GM18868 (cell line): ENCODE results near the gene ALOX5.
"Not testable (repeated sequence)": the region's sequence is repeated elsewhere in the genome, so short reads cannot be mapped to it uniquely, and the experiment has no call there.

Experiments used
- ATAC-seq: cut with Tn5 transposase; IDR thresholded peaks from one replicate; pipeline ENCODE4 v1.9.1; 2021; ENCODE audit warnings: mild to moderate bottlenecking, moderate library complexity; ENCODE audit not compliant: unreplicated experiment

ALOX5 gene

GRCh38 chr10:45373003-45373575 lies 927 bp upstream of the ALOX5 start:
- peak; percentile 36 for ATAC-seq

GRCh38 chr10:45374350-45375052 lies 485 bp downstream of the ALOX5 start:
- peak; percentile 21 for ATAC-seq

- no peak for ATAC-seq
Observed at GRCh38 chr10:45375101-45375500, 1.1 kb downstream of the ALOX5 start.

GRCh38 chr10:45375716-45376231 lies 1.8 kb downstream of the ALOX5 start:
- peak; percentile 14 for ATAC-seq

- ATAC-seq: no peak
Observed at GRCh38 chr10:45376371-45376801, 2.4 kb downstream of the ALOX5 start.

- ATAC-seq: no peak
Observed at GRCh38 chr10:45377321-45377720, 3.3 kb downstream of the ALOX5 start.

- no peak for ATAC-seq
Observed at GRCh38 chr10:45377858-45378257, 3.8 kb downstream of the ALOX5 start.

- no peak for ATAC-seq
Observed at GRCh38 chr10:45378914-45379726, 5.1 kb downstream of the ALOX5 start.

- no peak for ATAC-seq
Observed at GRCh38 chr10:45379891-45380540, 6.0 kb downstream of the ALOX5 start.

- no peak for ATAC-seq
Observed at GRCh38 chr10:45380903-45381620, 7.0 kb downstream of the ALOX5 start.

- ATAC-seq: no peak
Observed at GRCh38 chr10:45382591-45382990, 8.6 kb downstream of the ALOX5 start.

- no peak for ATAC-seq
Observed at GRCh38 chr10:45383682-45384330, 9.8 kb downstream of the ALOX5 start.

GRCh38 chr10:45386657-45387056 lies 12.6 kb downstream of the ALOX5 start:
- ATAC-seq: no peak

GRCh38 chr10:45387096-45387893 lies 13.3 kb downstream of the ALOX5 start:
- no peak for ATAC-seq

GRCh38 chr10:45389671-45390070 lies 15.7 kb downstream of the ALOX5 start:
- not testable (repeated sequence) for ATAC-seq

GRCh38 chr10:45391636-45392035 lies 17.6 kb downstream of the ALOX5 start:
- not testable (repeated sequence) for ATAC-seq

- no peak for ATAC-seq
Observed at GRCh38 chr10:45395554-45395953, 21.5 kb downstream of the ALOX5 start.

GRCh38 chr10:45398595-45398994 lies 24.6 kb downstream of the ALOX5 start:
- ATAC-seq: no peak

GRCh38 chr10:45399113-45399512 lies 25.1 kb downstream of the ALOX5 start:
- ATAC-seq: no peak
